Uterus (tissue), 2 donors: Measurements from ENCODE around the gene UBXN4.
"Not testable (repeated sequence)": the region's sequence is repeated elsewhere in the genome, so short reads cannot be mapped to it uniquely, and the experiment has no call there.

Source experiments
- POLR2A ChIP-seq, 2 donors: fragments of 450-650 bp; IDR thresholded peaks; one replicate each; pipeline ENCODE4 v1.6.1; 2016; ENCODE audit warnings: antibody characterized with exemption in 2 of 2, mild to moderate bottlenecking in 1 of 2, moderate library complexity in 1 of 2
- TF ChIP-seq, protein P1 (sequence below), 4 experiments: fragments of 200-600 bp in 2 of 4; fragments of 450-650 bp in 2 of 4; sonication (generic) in 2 of 4; IDR thresholded peaks; one replicate each; pipeline ENCODE4 v1.5.1; 2016 to 2019; ENCODE audit warnings: antibody characterized with exemption in 4 of 4, mild to moderate bottlenecking in 2 of 4, moderate library complexity in 1 of 4

DNA sequence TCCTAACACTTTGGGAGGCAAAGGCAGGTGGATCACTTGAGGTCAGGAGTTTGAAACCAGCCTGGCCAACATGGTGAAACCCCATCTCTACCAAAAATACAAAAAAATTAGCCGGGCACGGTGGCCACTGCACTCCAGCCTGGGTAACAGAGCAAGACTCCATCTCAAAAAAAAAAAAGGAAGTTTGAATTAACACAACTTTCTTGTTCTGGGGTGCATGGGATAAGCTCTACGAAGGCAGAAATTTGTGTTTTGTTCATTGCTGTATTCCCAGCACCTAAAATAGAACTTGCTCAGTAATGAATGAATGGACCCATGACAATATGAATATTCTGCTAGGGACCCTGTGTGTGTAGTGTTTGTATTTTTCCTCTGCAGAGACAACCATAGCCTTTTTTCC is 66.2 kb downstream of the UBXN4 start:
- TF ChIP-seq, protein P1, sequence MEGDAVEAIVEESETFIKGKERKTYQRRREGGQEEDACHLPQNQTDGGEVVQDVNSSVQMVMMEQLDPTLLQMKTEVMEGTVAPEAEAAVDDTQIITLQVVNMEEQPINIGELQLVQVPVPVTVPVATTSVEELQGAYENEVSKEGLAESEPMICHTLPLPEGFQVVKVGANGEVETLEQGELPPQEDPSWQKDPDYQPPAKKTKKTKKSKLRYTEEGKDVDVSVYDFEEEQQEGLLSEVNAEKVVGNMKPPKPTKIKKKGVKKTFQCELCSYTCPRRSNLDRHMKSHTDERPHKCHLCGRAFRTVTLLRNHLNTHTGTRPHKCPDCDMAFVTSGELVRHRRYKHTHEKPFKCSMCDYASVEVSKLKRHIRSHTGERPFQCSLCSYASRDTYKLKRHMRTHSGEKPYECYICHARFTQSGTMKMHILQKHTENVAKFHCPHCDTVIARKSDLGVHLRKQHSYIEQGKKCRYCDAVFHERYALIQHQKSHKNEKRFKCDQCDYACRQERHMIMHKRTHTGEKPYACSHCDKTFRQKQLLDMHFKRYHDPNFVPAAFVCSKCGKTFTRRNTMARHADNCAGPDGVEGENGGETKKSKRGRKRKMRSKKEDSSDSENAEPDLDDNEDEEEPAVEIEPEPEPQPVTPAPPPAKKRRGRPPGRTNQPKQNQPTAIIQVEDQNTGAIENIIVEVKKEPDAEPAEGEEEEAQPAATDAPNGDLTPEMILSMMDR (IDR thresholded peaks at IDR 0.05) = not testable (repeated sequence)
- not testable (repeated sequence) for TF ChIP-seq POLR2A (IDR thresholded peaks at IDR 0.05)
